HuH-7 (cell line): ENCODE results near the gene IDH2.
"Not testable (repeated sequence)": the region's sequence is repeated elsewhere in the genome, so short reads cannot be mapped to it uniquely, and the experiment has no call there.

Experiments
- DNase-seq: peaks from one replicate; pipeline ENCODE4 v3.0.0; 2011; ENCODE audit warnings: low spot score

IDH2 gene

GRCh38 chr15:90084876-90085423 is 17.3 kb downstream of the IDH2 start:
- no peak for DNase-seq

GRCh38 chr15:90083954-90084607 is 18.2 kb downstream of the IDH2 start:
- DNase-seq, result no peak

GRCh38 chr15:90083419-90083818 is 18.8 kb downstream of the IDH2 start:
- no peak for DNase-seq

GRCh38 chr15:90082140-90082715 is 20.0 kb downstream of the IDH2 start:
- DNase-seq, result no peak

- DNase-seq, result no peak
Observed at GRCh38 chr15:90080818-90081393, 21.4 kb downstream of the IDH2 start.

- DNase-seq, result no peak
Observed at GRCh38 chr15:90080458-90080755, 21.9 kb downstream of the IDH2 start.

- DNase-seq, result no peak
Observed at GRCh38 chr15:90079619-90080457, 22.4 kb downstream of the IDH2 start.

GRCh38 chr15:90078965-90079364 is 23.3 kb downstream of the IDH2 start:
- DNase-seq, result no peak

GRCh38 chr15:90076716-90077115 is 25.6 kb downstream of the IDH2 start:
- DNase-seq, result no peak

GRCh38 chr15:90075420-90076289 is 26.6 kb downstream of the IDH2 start:
- no peak for DNase-seq

GRCh38 chr15:90074916-90075315 is 27.4 kb downstream of the IDH2 start:
- no peak for DNase-seq

GRCh38 chr15:90074023-90074422 is 28.2 kb downstream of the IDH2 start:
- no peak for DNase-seq

- DNase-seq, result no peak
Observed at GRCh38 chr15:90072978-90073640, 29.2 kb downstream of the IDH2 start.

GRCh38 chr15:90071220-90071807 is 31.0 kb downstream of the IDH2 start:
- DNase-seq, result peak; percentile 97

GRCh38 chr15:90070623-90071022 is 31.6 kb downstream of the IDH2 start:
- not testable (repeated sequence) for DNase-seq

GRCh38 chr15:90067953-90068606 is 34.2 kb downstream of the IDH2 start:
- no peak for DNase-seq

GRCh38 chr15:90067181-90067952 is 34.9 kb downstream of the IDH2 start:
- no peak for DNase-seq

GRCh38 chr15:90065682-90066049 is 36.6 kb downstream of the IDH2 start:
- DNase-seq, result no peak

GRCh38 chr15:90064911-90065681 is 37.2 kb downstream of the IDH2 start:
- no peak for DNase-seq
